K562 (cell line): Measurements from ENCODE around the gene WARS2. TPM values are rescaled to one million over a fixed set of nuclear protein-coding genes. Genes with fewer than 3 reads are reported as not detected.

Experiments used
- HLTF ChIP-seq: fragments of 450-650 bp; IDR thresholded peaks from 2 replicates; pipeline ENCODE4 v1.6.1; 2016
- KDM2B ChIP-seq: fragments of 250-450 bp; sonication (Bioruptor Pico); IDR thresholded peaks from 2 replicates; pipeline ENCODE4 v1.8.0; 2021; ENCODE audit warnings: mild to moderate bottlenecking, moderate library complexity
- KDM4B ChIP-seq, 2 experiments: fragments of 450-650 bp in 1 of 2; sonication (generic) in 1 of 2; IDR thresholded peaks; 2 replicates each; pipeline ENCODE4 v1.6.1; 2016 to 2017; ENCODE audit warnings: borderline replicate concordance in 2 of 2, antibody characterized with exemption in 1 of 2, low read depth in 1 of 2, mild to moderate bottlenecking in 1 of 2
- NFRKB ChIP-seq: fragments of 450-650 bp; IDR thresholded peaks from 2 replicates; pipeline ENCODE4 v1.6.1; 2016; ENCODE audit warnings: low read depth
- PHTF2 ChIP-seq: fragments of 250-450 bp; sonication (Bioruptor Pico); IDR thresholded peaks from 2 replicates; pipeline ENCODE4 v1.5.0; 2021; ENCODE audit warnings: mild to moderate bottlenecking
- RAD51 ChIP-seq: fragments of 450-650 bp; IDR thresholded peaks from 2 replicates; pipeline ENCODE4 v1.7.1; 2016; ENCODE audit warnings: low read depth, mild to moderate bottlenecking, borderline replicate concordance
- RFX1 ChIP-seq: fragments of 450-650 bp; IDR thresholded peaks from 2 replicates; pipeline ENCODE4 v1.6.1; 2016; ENCODE audit warnings: mild to moderate bottlenecking, moderate library complexity
- polyA plus RNA-seq, 8 experiments: library from polyadenylated mRNA; depleted of rRNA in 4 of 8; stranded (reverse) in 5 of 8; unstranded in 3 of 8; fragments of >200 nt; fragmentation: Nextera tagmentation in 2 of 8; fragmentation: Illumina TruSeq in 1 of 8; extraction: Ambion mirVana in 2 of 8; extraction: Trizol in 1 of 8; gene quantifications; 2 replicates each; pipeline versions ENCODE4 v1.2.1 to v1.2.3, GENCODE V29; 2011 to 2014; ENCODE audit warnings: inconsistent platforms in 1 of 8, missing spikeins in 1 of 8
- total RNA-seq, 7 experiments: library from RNA; depleted of rRNA in 6 of 7; stranded (reverse); fragments of >200 nt in 6 of 7; fragmentation: Illumina TruSeq in 2 of 7; extraction: Trizol in 2 of 7; gene quantifications; 2 replicates each; pipeline versions ENCODE4 v1.2.1 to v1.2.3, GENCODE V29; 2011 to 2021; ENCODE audit warnings: low replicate concordance in 1 of 7
- TF ChIP-seq, protein P1 (sequence below): fragments of 450-650 bp; formaldehyde crosslinking; IDR thresholded peaks from 2 replicates; pipeline ENCODE4 v1.4.0; 2020; ENCODE audit warnings: mild to moderate bottlenecking, moderate library complexity
- TF ChIP-seq, protein P2 (sequence below): sonication (generic); formaldehyde crosslinking; IDR thresholded peaks from 2 replicates; pipeline ENCODE4 v1.8.1; 2023; ENCODE audit warnings: missing genetic modification reagents, mild to moderate bottlenecking, borderline replicate concordance
- TF ChIP-seq, protein P3 (sequence below): sonication (generic); formaldehyde crosslinking; IDR thresholded peaks from 2 replicates; pipeline ENCODE4 v1.8.0; 2023; ENCODE audit warnings: mild to moderate bottlenecking, missing genetic modification reagents

The WARS2 gene
- total and polyA plus RNA-seq, 9 of the 15 experiments (the other 6 are each of a cell fraction or from before 2014, with no cell fraction given): 5.7 to 18.0 (median 16.9) TPM

DNA sequence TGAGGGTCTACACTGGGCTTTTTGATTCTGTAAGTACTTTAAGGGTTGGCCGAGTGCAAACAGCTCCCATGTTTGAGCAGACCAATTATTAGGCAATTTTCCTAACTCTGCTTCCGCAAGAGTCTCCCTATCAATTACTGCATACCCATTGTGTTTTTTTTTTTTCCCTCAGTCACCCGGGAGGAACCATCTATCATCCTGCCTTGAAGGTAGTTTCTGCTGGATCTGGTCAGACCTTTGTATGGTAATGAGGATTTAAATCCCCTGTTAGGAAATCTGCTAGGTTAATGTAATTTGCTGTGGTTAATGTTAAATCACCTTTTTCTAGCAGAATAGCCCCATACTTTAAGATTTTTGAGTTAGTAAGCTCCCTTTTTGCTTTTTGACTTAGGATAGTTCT is 40.8 kb upstream of the WARS2 start (continued):
- TF ChIP-seq, protein P1, sequence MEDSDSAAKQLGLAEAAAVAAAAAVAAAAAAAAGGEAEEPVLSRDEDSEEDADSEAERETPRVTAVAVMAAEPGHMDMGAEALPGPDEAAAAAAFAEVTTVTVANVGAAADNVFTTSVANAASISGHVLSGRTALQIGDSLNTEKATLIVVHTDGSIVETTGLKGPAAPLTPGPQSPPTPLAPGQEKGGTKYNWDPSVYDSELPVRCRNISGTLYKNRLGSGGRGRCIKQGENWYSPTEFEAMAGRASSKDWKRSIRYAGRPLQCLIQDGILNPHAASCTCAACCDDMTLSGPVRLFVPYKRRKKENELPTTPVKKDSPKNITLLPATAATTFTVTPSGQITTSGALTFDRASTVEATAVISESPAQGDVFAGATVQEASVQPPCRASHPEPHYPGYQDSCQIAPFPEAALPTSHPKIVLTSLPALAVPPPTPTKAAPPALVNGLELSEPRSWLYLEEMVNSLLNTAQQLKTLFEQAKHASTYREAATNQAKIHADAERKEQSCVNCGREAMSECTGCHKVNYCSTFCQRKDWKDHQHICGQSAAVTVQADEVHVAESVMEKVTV (CRISPR knock-in tag): no peak
- TF ChIP-seq HLTF (no peak), PHTF2 (CRISPR knock-in tag) (no peak), RAD51 (no peak), NFRKB (no peak), RFX1 (no peak), KDM4B (IDR thresholded peaks at IDR 0.05; ENCODE audit: borderline replicate concordance in 2 of 2, low read depth in 1 of 2) (no peak), KDM2B (CRISPR knock-in tag) (no peak)
- TF ChIP-seq, protein P2, sequence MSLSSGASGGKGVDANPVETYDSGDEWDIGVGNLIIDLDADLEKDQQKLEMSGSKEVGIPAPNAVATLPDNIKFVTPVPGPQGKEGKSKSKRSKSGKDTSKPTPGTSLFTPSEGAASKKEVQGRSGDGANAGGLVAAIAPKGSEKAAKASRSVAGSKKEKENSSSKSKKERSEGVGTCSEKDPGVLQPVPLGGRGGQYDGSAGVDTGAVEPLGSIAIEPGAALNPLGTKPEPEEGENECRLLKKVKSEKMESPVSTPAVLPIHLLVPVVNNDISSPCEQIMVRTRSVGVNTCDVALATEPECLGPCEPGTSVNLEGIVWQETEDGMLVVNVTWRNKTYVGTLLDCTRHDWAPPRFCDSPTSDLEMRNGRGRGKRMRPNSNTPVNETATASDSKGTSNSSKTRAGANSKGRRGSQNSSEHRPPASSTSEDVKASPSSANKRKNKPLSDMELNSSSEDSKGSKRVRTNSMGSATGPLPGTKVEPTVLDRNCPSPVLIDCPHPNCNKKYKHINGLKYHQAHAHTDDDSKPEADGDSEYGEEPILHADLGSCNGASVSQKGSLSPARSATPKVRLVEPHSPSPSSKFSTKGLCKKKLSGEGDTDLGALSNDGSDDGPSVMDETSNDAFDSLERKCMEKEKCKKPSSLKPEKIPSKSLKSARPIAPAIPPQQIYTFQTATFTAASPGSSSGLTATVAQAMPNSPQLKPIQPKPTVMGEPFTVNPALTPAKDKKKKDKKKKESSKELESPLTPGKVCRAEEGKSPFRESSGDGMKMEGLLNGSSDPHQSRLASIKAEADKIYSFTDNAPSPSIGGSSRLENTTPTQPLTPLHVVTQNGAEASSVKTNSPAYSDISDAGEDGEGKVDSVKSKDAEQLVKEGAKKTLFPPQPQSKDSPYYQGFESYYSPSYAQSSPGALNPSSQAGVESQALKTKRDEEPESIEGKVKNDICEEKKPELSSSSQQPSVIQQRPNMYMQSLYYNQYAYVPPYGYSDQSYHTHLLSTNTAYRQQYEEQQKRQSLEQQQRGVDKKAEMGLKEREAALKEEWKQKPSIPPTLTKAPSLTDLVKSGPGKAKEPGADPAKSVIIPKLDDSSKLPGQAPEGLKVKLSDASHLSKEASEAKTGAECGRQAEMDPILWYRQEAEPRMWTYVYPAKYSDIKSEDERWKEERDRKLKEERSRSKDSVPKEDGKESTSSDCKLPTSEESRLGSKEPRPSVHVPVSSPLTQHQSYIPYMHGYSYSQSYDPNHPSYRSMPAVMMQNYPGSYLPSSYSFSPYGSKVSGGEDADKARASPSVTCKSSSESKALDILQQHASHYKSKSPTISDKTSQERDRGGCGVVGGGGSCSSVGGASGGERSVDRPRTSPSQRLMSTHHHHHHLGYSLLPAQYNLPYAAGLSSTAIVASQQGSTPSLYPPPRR (CRISPR knock-in tag): no peak
- TF ChIP-seq, protein P3, sequence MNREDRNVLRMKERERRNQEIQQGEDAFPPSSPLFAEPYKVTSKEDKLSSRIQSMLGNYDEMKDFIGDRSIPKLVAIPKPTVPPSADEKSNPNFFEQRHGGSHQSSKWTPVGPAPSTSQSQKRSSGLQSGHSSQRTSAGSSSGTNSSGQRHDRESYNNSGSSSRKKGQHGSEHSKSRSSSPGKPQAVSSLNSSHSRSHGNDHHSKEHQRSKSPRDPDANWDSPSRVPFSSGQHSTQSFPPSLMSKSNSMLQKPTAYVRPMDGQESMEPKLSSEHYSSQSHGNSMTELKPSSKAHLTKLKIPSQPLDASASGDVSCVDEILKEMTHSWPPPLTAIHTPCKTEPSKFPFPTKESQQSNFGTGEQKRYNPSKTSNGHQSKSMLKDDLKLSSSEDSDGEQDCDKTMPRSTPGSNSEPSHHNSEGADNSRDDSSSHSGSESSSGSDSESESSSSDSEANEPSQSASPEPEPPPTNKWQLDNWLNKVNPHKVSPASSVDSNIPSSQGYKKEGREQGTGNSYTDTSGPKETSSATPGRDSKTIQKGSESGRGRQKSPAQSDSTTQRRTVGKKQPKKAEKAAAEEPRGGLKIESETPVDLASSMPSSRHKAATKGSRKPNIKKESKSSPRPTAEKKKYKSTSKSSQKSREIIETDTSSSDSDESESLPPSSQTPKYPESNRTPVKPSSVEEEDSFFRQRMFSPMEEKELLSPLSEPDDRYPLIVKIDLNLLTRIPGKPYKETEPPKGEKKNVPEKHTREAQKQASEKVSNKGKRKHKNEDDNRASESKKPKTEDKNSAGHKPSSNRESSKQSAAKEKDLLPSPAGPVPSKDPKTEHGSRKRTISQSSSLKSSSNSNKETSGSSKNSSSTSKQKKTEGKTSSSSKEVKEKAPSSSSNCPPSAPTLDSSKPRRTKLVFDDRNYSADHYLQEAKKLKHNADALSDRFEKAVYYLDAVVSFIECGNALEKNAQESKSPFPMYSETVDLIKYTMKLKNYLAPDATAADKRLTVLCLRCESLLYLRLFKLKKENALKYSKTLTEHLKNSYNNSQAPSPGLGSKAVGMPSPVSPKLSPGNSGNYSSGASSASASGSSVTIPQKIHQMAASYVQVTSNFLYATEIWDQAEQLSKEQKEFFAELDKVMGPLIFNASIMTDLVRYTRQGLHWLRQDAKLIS (CRISPR knock-in tag): no peak
- TF ChIP-seq, all 486 proteins: peak for 0
